Memory B cell (primary cell): ENCODE data around the gene FAM120B.
"Not testable (repeated sequence)": the region's sequence is repeated elsewhere in the genome, so short reads cannot be mapped to it uniquely, and the experiment has no call there.

Experiments
- ATAC-seq: fragments of 150-1000 bp; cut with Tn5 transposase; 2 replicates; pipeline ENCODE4 v1.10.0; 2021; ENCODE audit warnings: low read depth, mild to moderate bottlenecking, moderate library complexity
- DNase-seq, 2 donors: peaks; one replicate each; pipeline ENCODE4 v3.0.0; 2022; ENCODE audit warnings: low spot score in 2 of 2
- H3K27ac Mint-ChIP-seq: one replicate; pipeline ENCODE4 v1.8.0; 2022; ENCODE audit warnings: mild to moderate bottlenecking, moderate library complexity, mixed read lengths
- H3K27me3 Mint-ChIP-seq: one replicate; pipeline ENCODE4 v1.8.0; 2022; ENCODE audit warnings: mixed read lengths
- H3K36me3 Mint-ChIP-seq: one replicate; pipeline ENCODE4 v1.8.0; 2022; ENCODE audit warnings: mild to moderate bottlenecking, mixed read lengths
- H3K4me1 Mint-ChIP-seq: one replicate; pipeline ENCODE4 v1.8.0; 2022; ENCODE audit warnings: mixed read lengths
- H3K4me3 Mint-ChIP-seq: one replicate; pipeline ENCODE4 v1.8.0; 2022; ENCODE audit warnings: mild to moderate bottlenecking, moderate library complexity, mixed read lengths
- H3K9me3 Mint-ChIP-seq: one replicate; pipeline ENCODE4 v1.8.0; 2022; ENCODE audit warnings: mixed read lengths

Gene FAM120B

GRCh38 chr6:170402318-170403040 is 95.9 kb downstream of the FAM120B start:
- Mint-ChIP-seq H3K4me3 (no peak overlapping the region), H3K4me1 (peaks cover 8% of the 10 kb centered on the region), H3K27me3 (no peaks in the 10 kb centered on the region), H3K9me3 (no peaks in the 10 kb centered on the region), H3K36me3 (peaks cover 50% of the 10 kb centered on the region), H3K27ac (no peak overlapping the region)
- no peak for DNase-seq
- no peak for ATAC-seq

- H3K36me3 Mint-ChIP-seq, result peaks cover 56% of the 10 kb centered on the region
- H3K9me3 Mint-ChIP-seq, result no peaks in the 10 kb centered on the region
- ATAC-seq, result no peak
- no peak overlapping the region for H3K4me3 Mint-ChIP-seq
- no peak overlapping the region for H3K27ac Mint-ChIP-seq
- no peaks in the 10 kb centered on the region for H3K27me3 Mint-ChIP-seq
- peaks cover 8% of the 10 kb centered on the region for H3K4me1 Mint-ChIP-seq
- DNase-seq, result no peak
These were observed 96.9 kb downstream of the FAM120B start for GRCh38 chr6:170403451-170403850.

- Mint-ChIP-seq H3K9me3 (no peaks in the 10 kb centered on the region), H3K27ac (no peak overlapping the region), H3K4me3 (no peak overlapping the region), H3K36me3 (peaks cover 51% of the 10 kb centered on the region), H3K27me3 (no peaks in the 10 kb centered on the region), H3K4me1 (peaks cover 3% of the 10 kb centered on the region)
- ATAC-seq, result no peak
- no peak for DNase-seq
These were observed 97.5 kb downstream of the FAM120B start for GRCh38 chr6:170404036-170404435.

- Mint-ChIP-seq H3K27ac (no peak overlapping the region), H3K36me3 (peaks cover 47% of the 10 kb centered on the region), H3K4me1 (peaks cover 2% of the 10 kb centered on the region), H3K27me3 (no peaks in the 10 kb centered on the region), H3K4me3 (no peak overlapping the region), H3K9me3 (no peaks in the 10 kb centered on the region)
- DNase-seq (no peak), ATAC-seq (no peak)
These were observed 98.1 kb downstream of the FAM120B start for GRCh38 chr6:170404697-170405096.

GRCh38 chr6:170405311-170405975 is 98.9 kb downstream of the FAM120B start:
- ATAC-seq, result no peak
- H3K27ac Mint-ChIP-seq, result no peak overlapping the region

GRCh38 chr6:170407200-170407599 is 100.6 kb downstream of the FAM120B start:
- no peak for ATAC-seq
- no peaks in the 10 kb centered on the region for H3K4me1 Mint-ChIP-seq
- no peak for DNase-seq
- H3K36me3 Mint-ChIP-seq, result peaks cover 41% of the 10 kb centered on the region
- H3K27me3 Mint-ChIP-seq, result no peaks in the 10 kb centered on the region
- no peak overlapping the region for H3K4me3 Mint-ChIP-seq
- peaks cover 8% of the 10 kb centered on the region for H3K9me3 Mint-ChIP-seq
- H3K27ac Mint-ChIP-seq, result no peak overlapping the region

More at GRCh38 chr6:170405311-170405975, 98.9 kb downstream of the FAM120B start:
- Mint-ChIP-seq H3K36me3 (peaks cover 44% of the 10 kb centered on the region), H3K27me3 (no peaks in the 10 kb centered on the region), H3K9me3 (peaks cover 2% of the 10 kb centered on the region), H3K4me1 (no peaks in the 10 kb centered on the region), H3K4me3 (no peak overlapping the region)
- DNase-seq, result no peak

- H3K4me3 Mint-ChIP-seq, result no peak overlapping the region
- no peak overlapping the region for H3K27ac Mint-ChIP-seq
- H3K27me3 Mint-ChIP-seq, result no peaks in the 10 kb centered on the region
- no peak for ATAC-seq
- peaks cover 8% of the 10 kb centered on the region for H3K9me3 Mint-ChIP-seq
- H3K36me3 Mint-ChIP-seq, result peaks cover 37% of the 10 kb centered on the region
- H3K4me1 Mint-ChIP-seq, result no peaks in the 10 kb centered on the region
- DNase-seq, result no peak
These were observed 101.4 kb downstream of the FAM120B start for GRCh38 chr6:170407932-170408331.

- not testable (repeated sequence) for H3K4me3 Mint-ChIP-seq, ATAC-seq, H3K27me3 Mint-ChIP-seq, H3K4me1 Mint-ChIP-seq, H3K27ac Mint-ChIP-seq, DNase-seq
- Mint-ChIP-seq H3K36me3 (peaks cover 26% of the 10 kb centered on the region), H3K9me3 (peaks cover 12% of the 10 kb centered on the region)
These were observed 103.2 kb downstream of the FAM120B start for GRCh38 chr6:170409746-170410145.

GRCh38 chr6:170410241-170410640 is 103.7 kb downstream of the FAM120B start:
- Mint-ChIP-seq H3K27ac (no peak overlapping the region), H3K4me3 (no peak overlapping the region), H3K4me1 (no peaks in the 10 kb centered on the region), H3K36me3 (peaks cover 21% of the 10 kb centered on the region), H3K27me3 (peaks cover 3% of the 10 kb centered on the region), H3K9me3 (peaks cover 12% of the 10 kb centered on the region)
- DNase-seq (no peak), ATAC-seq (no peak)

GRCh38 chr6:170415318-170415717 is 108.8 kb downstream of the FAM120B start:
- ATAC-seq, result no peak
- H3K4me1 Mint-ChIP-seq, result no peaks in the 10 kb centered on the region
- peaks cover 11% of the 10 kb centered on the region for H3K27me3 Mint-ChIP-seq
- H3K9me3 Mint-ChIP-seq, result peaks cover 10% of the 10 kb centered on the region
- H3K27ac Mint-ChIP-seq, result no peak overlapping the region
- DNase-seq, result no peak
- no peak overlapping the region for H3K4me3 Mint-ChIP-seq
- peaks cover 7% of the 10 kb centered on the region for H3K36me3 Mint-ChIP-seq

- H3K27me3 Mint-ChIP-seq, result peaks cover 11% of the 10 kb centered on the region
- DNase-seq (no peak), ATAC-seq (no peak)
- H3K9me3 Mint-ChIP-seq, result peaks cover 6% of the 10 kb centered on the region
- no peak overlapping the region for H3K27ac Mint-ChIP-seq
- peaks cover 7% of the 10 kb centered on the region for H3K36me3 Mint-ChIP-seq
- H3K4me3 Mint-ChIP-seq, result no peak overlapping the region
- no peaks in the 10 kb centered on the region for H3K4me1 Mint-ChIP-seq
These were observed 109.7 kb downstream of the FAM120B start for GRCh38 chr6:170416303-170416702.

- Mint-ChIP-seq H3K27me3 (peaks cover 11% of the 10 kb centered on the region), H3K4me3 (no peak overlapping the region), H3K36me3 (peaks cover 7% of the 10 kb centered on the region), H3K9me3 (peaks cover 4% of the 10 kb centered on the region), H3K4me1 (no peaks in the 10 kb centered on the region), H3K27ac (no peak overlapping the region)
- ATAC-seq, result no peak
- no peak for DNase-seq
These were observed 110.5 kb downstream of the FAM120B start for GRCh38 chr6:170416959-170417606.

GRCh38 chr6:170417881-170418280 is 111.3 kb downstream of the FAM120B start:
- ATAC-seq (no peak), DNase-seq (no peak)
- peaks cover 3% of the 10 kb centered on the region for H3K9me3 Mint-ChIP-seq
- no peak overlapping the region for H3K27ac Mint-ChIP-seq
- peaks cover 7% of the 10 kb centered on the region for H3K36me3 Mint-ChIP-seq
- no peaks in the 10 kb centered on the region for H3K4me1 Mint-ChIP-seq
- peaks cover 11% of the 10 kb centered on the region for H3K27me3 Mint-ChIP-seq
- no peak overlapping the region for H3K4me3 Mint-ChIP-seq

- ATAC-seq (no peak), DNase-seq (no peak)
- Mint-ChIP-seq H3K27me3 (peaks cover 8% of the 10 kb centered on the region), H3K4me3 (no peak overlapping the region), H3K36me3 (peaks cover 3% of the 10 kb centered on the region), H3K9me3 (no peaks in the 10 kb centered on the region), H3K4me1 (no peaks in the 10 kb centered on the region), H3K27ac (no peak overlapping the region)
These were observed 113.7 kb downstream of the FAM120B start for GRCh38 chr6:170420283-170420682.
